ENCODE results near the gene WDFY4.

GRCh38 chr10:48821111-48821510 lies 136.4 kb downstream of the WDFY4 start:
- TF ChIP-seq ZNF350 (tag by site-specific recombination; IDR thresholded peaks at IDR 0.05) (no peak), SP2 (tag by site-specific recombination; IDR thresholded peaks at IDR 0.05) (no peak), ZNF37A (tag by site-specific recombination; IDR thresholded peaks at IDR 0.05) (no peak), ZNF16 (tag by site-specific recombination; IDR thresholded peaks at IDR 0.05; ENCODE audit: low read depth) (no peak), ZNF157 (tag by site-specific recombination; IDR thresholded peaks at IDR 0.05) (no peak), ZNF510 (tag by site-specific recombination; IDR thresholded peaks at IDR 0.05; ENCODE audit: insufficient replicate concordance) (no peak)

All from HEK293 (cell line).